Osteoblast (primary cell): ENCODE measurements around the gene TAOK1. TPM values are rescaled to one million over a fixed set of nuclear protein-coding genes. Genes with fewer than 3 reads are reported as not detected.

Experiments
- DNase-seq: peaks from one replicate; pipeline ENCODE4 v3.0.0; 2011; ENCODE audit warnings: low spot score, mixed read lengths; ENCODE audit not compliant: insufficient read length; ENCODE audit errors: missing footprints
- H2AFZ ChIP-seq: 2 replicates; pipeline ENCODE4 v1.6.0; 2011; ENCODE audit warnings: mild to moderate bottlenecking, low read length
- H3K27ac ChIP-seq: 2 replicates; pipeline ENCODE4 v1.5.1; 2011; ENCODE audit warnings: mild to moderate bottlenecking, low read depth, low read length, moderate library complexity
- H3K27me3 ChIP-seq: 2 replicates; pipeline ENCODE4 v1.6.0; 2012; ENCODE audit warnings: mild to moderate bottlenecking, control low read depth, inconsistent platforms, low read length, moderate library complexity; ENCODE audit not compliant: insufficient read depth
- H3K36me3 ChIP-seq: 2 replicates; pipeline ENCODE4 v1.5.1; 2011; ENCODE audit warnings: mild to moderate bottlenecking, low read length, control low read depth, moderate library complexity; ENCODE audit not compliant: insufficient read depth
- H3K4me1 ChIP-seq: 2 replicates; pipeline ENCODE4 v1.5.1; 2011; ENCODE audit warnings: mild to moderate bottlenecking, low read length, control low read depth, moderate library complexity; ENCODE audit not compliant: insufficient read depth
- H3K4me2 ChIP-seq: 2 replicates; pipeline ENCODE4 v1.6.0; 2011; ENCODE audit warnings: mild to moderate bottlenecking, low read length; ENCODE audit not compliant: insufficient read depth
- H3K4me3 ChIP-seq: fragments of 200-600 bp; sonication (generic); 3 replicates; pipeline ENCODE4 v1.5.1; 2012; ENCODE audit warnings: mild to moderate bottlenecking, low read length, inconsistent platforms; ENCODE audit not compliant: insufficient read depth
- H3K79me2 ChIP-seq: 2 replicates; pipeline ENCODE4 v1.6.0; 2012; ENCODE audit warnings: mild to moderate bottlenecking, low read length, control low read depth, inconsistent platforms; ENCODE audit not compliant: insufficient read depth
- H3K9me3 ChIP-seq: 2 replicates; pipeline ENCODE4 v1.5.1; 2011; ENCODE audit warnings: low read depth, low read length, control low read depth
- H4K20me1 ChIP-seq: 2 replicates; pipeline ENCODE4 v1.6.0; 2012; ENCODE audit warnings: mild to moderate bottlenecking, low read length, control low read depth; ENCODE audit not compliant: insufficient read depth
- CTCF ChIP-seq: IDR thresholded peaks from 2 replicates; pipeline ENCODE4 v1.5.1; 2011; ENCODE audit warnings: mild to moderate bottlenecking, low read depth, low read length, moderate library complexity; ENCODE audit errors: extremely low read depth
- total RNA-seq: library from RNA; depleted of rRNA; stranded (reverse); fragments of >200 nt; gene quantifications from 2 replicates; pipeline ENCODE4 v1.2.3, GENCODE V29; 2012

TAOK1 gene
- total RNA-seq, 1 donor: 68.4 TPM

- no peak for DNase-seq
- H3K27me3 ChIP-seq: no peaks in the 10 kb centered on the region
- H3K36me3 ChIP-seq: no peaks in the 10 kb centered on the region
- TF ChIP-seq CTCF: no peak
- no peaks in the 10 kb centered on the region for H4K20me1 ChIP-seq
- H2AFZ ChIP-seq: no peak overlapping the region
- H3K27ac ChIP-seq: no peak overlapping the region
- H3K4me2 ChIP-seq: no peak overlapping the region
- no peaks in the 10 kb centered on the region for H3K79me2 ChIP-seq
- no peak overlapping the region for H3K4me3 ChIP-seq
- H3K9me3 ChIP-seq: no peaks in the 10 kb centered on the region
- no peaks in the 10 kb centered on the region for H3K4me1 ChIP-seq
Measured at GRCh38 chr17:29357821-29358232, 32.3 kb upstream of the TAOK1 start.

GRCh38 chr17:29358416-29358815 lies 31.7 kb upstream of the TAOK1 start:
- no peak for TF ChIP-seq CTCF
- no peaks in the 10 kb centered on the region for H3K36me3 ChIP-seq
- no peak overlapping the region for H3K4me2 ChIP-seq
- H3K27ac ChIP-seq: no peak overlapping the region
- no peaks in the 10 kb centered on the region for H3K79me2 ChIP-seq
- no peaks in the 10 kb centered on the region for H3K4me1 ChIP-seq
- no peaks in the 10 kb centered on the region for H3K9me3 ChIP-seq
- H3K27me3 ChIP-seq: no peaks in the 10 kb centered on the region
- H2AFZ ChIP-seq: no peak overlapping the region
- no peak overlapping the region for H3K4me3 ChIP-seq
- no peaks in the 10 kb centered on the region for H4K20me1 ChIP-seq
- DNase-seq: no peak

GRCh38 chr17:29359777-29360176 lies 30.4 kb upstream of the TAOK1 start:
- no peak for TF ChIP-seq CTCF
- H3K27me3 ChIP-seq: no peaks in the 10 kb centered on the region
- no peaks in the 10 kb centered on the region for H3K9me3 ChIP-seq
- no peak overlapping the region for H2AFZ ChIP-seq
- no peaks in the 10 kb centered on the region for H3K36me3 ChIP-seq
- no peak overlapping the region for H3K27ac ChIP-seq
- H3K4me3 ChIP-seq: no peak overlapping the region
- no peaks in the 10 kb centered on the region for H4K20me1 ChIP-seq
- H3K4me1 ChIP-seq: peaks cover 3% of the 10 kb centered on the region
- no peak for DNase-seq
- no peak overlapping the region for H3K4me2 ChIP-seq
- H3K79me2 ChIP-seq: no peaks in the 10 kb centered on the region

DNA sequence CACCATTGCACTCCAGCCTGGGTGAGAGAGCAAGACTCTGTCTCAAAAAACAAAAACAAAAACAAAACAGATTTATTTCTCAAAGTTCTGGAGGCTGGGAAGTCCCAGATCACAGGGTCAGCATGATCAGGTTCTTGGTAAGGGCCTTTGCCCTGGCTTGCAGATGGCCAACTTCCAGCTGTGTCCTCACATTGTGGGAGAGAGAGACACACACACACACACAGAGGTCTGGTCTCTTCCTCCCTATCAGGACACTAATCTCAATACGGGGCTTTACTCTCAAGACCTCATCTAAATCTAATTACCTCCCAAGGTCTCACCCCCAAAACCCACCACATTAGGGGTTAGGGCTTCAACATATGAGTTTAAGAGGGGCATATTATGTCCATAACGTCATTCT lies 26.4 kb upstream of the TAOK1 start:
- no peak overlapping the region for H3K27ac ChIP-seq
- H3K4me1 ChIP-seq: peaks cover 3% of the 10 kb centered on the region
- no peaks in the 10 kb centered on the region for H3K79me2 ChIP-seq
- no peak for TF ChIP-seq CTCF
- H3K9me3 ChIP-seq: no peaks in the 10 kb centered on the region
- H3K4me2 ChIP-seq: no peak overlapping the region
- no peaks in the 10 kb centered on the region for H3K36me3 ChIP-seq
- DNase-seq: no peak
- no peak overlapping the region for H2AFZ ChIP-seq
- no peaks in the 10 kb centered on the region for H3K27me3 ChIP-seq
- no peaks in the 10 kb centered on the region for H4K20me1 ChIP-seq
- H3K4me3 ChIP-seq: no peak overlapping the region
